GM06990 (cell line): ENCODE measurements around the gene HES5.

Source experiments
- DNase-seq: peaks from one replicate; pipeline ENCODE4 v3.0.0-alpha.2; 2011; ENCODE audit not compliant: insufficient read length; ENCODE audit errors: extremely low read depth
- H3K27me3 ChIP-seq: replicated peaks from 2 replicates; pipeline ENCODE4 v1.6.0; 2011; ENCODE audit warnings: low read length; ENCODE audit not compliant: control insufficient read depth, insufficient read depth
- H3K36me3 ChIP-seq: 2 replicates; pipeline ENCODE4 v1.5.1; 2011; ENCODE audit warnings: low read length; ENCODE audit not compliant: control insufficient read depth, insufficient read depth
- H3K4me3 ChIP-seq: replicated peaks from 2 replicates; pipeline ENCODE4 v1.5.1; 2011; ENCODE audit warnings: low read depth, mild to moderate bottlenecking, control low read depth, low read length
- TF ChIP-seq, protein P1 (sequence below): IDR thresholded peaks from 2 replicates; pipeline ENCODE4 v1.5.1; 2011; ENCODE audit warnings: low read length, control low read depth, mild to moderate bottlenecking, inconsistent platforms; ENCODE audit not compliant: insufficient read depth, poor library complexity, severe bottlenecking

Gene HES5

DNA sequence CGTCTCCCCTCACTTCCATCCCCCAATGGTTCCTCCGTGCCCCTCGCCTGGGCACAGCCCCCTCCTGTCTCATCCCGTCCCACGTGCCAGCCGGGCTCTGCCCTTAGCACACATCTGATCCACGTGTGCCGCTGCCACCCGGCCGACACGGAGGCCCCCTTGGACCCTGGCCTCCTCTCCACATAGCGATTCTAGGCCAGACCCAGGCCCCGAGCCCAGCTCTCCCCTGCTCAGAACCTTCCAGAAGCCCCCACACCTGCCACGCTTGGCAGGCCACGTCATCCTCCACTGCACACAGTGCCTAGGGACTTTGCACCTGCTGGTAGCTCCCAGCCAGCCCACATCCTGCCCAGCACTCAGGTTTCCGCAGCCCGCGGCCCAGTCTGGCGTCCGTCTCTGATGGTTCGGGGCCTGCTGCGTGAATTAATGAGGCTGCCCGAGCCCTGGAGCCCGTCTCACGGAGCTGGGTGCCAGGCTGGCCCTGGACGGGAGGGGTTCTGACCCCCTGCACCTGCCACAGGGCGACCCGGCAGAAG is 33.9 kb downstream of the HES5 start:
- peak; percentile 74 for DNase-seq
- H3K4me3 ChIP-seq = no peak overlapping the region
- H3K27me3 ChIP-seq = no peaks in the 10 kb centered on the region; the same call in 1 of the 2 replicates
- no peaks in the 10 kb centered on the region for H3K36me3 ChIP-seq
- TF ChIP-seq, protein P1, sequence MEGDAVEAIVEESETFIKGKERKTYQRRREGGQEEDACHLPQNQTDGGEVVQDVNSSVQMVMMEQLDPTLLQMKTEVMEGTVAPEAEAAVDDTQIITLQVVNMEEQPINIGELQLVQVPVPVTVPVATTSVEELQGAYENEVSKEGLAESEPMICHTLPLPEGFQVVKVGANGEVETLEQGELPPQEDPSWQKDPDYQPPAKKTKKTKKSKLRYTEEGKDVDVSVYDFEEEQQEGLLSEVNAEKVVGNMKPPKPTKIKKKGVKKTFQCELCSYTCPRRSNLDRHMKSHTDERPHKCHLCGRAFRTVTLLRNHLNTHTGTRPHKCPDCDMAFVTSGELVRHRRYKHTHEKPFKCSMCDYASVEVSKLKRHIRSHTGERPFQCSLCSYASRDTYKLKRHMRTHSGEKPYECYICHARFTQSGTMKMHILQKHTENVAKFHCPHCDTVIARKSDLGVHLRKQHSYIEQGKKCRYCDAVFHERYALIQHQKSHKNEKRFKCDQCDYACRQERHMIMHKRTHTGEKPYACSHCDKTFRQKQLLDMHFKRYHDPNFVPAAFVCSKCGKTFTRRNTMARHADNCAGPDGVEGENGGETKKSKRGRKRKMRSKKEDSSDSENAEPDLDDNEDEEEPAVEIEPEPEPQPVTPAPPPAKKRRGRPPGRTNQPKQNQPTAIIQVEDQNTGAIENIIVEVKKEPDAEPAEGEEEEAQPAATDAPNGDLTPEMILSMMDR = no peak

GRCh38 chr1:2495546-2495945 is 34.5 kb downstream of the HES5 start:
- H3K27me3 ChIP-seq = no peaks in the 10 kb centered on the region; the same call in 1 of the 2 replicates
- H3K4me3 ChIP-seq = no peak overlapping the region
- no peak for DNase-seq
- no peaks in the 10 kb centered on the region for H3K36me3 ChIP-seq
- TF ChIP-seq, protein P1 = no peak

GRCh38 chr1:2495026-2495425 is 35.0 kb downstream of the HES5 start:
- TF ChIP-seq, protein P1 = no peak
- no peak for DNase-seq
- no peak overlapping the region for H3K4me3 ChIP-seq
- H3K36me3 ChIP-seq = no peaks in the 10 kb centered on the region
- no peaks in the 10 kb centered on the region; the same call in 1 of the 2 replicates for H3K27me3 ChIP-seq

DNA sequence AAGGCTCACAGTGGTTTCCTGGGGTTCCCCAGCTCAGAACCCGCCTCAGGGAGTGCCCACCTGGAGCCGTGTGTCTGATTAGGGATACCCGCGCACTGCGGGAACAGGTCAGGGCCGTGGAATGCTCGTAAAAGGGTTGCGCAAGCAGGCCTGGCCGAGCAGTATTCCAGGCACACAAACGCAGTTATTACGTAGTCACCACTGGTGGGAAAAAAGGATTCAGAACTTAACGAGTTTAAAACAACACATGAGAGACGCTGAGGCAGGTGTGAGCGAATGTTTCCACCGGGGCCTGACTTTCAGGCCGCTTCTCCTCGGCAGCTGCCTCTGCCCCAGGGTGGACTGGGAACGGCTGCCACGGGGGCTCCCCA is 35.8 kb downstream of the HES5 start:
- Histone ChIP-seq H3K4me3 (no peak overlapping the region), H3K27me3 (no peaks in the 10 kb centered on the region; the same call in 1 of the 2 replicates), H3K36me3 (no peaks in the 10 kb centered on the region)
- no peak for DNase-seq
- TF ChIP-seq, protein P1 = no peak

- TF ChIP-seq, protein P1 = no peak
- Histone ChIP-seq H3K4me3 (no peak overlapping the region), H3K36me3 (no peaks in the 10 kb centered on the region), H3K27me3 (no peaks in the 10 kb centered on the region; the same call in 1 of the 2 replicates)
- DNase-seq = no peak
Measured at GRCh38 chr1:2493691-2494322, 36.3 kb downstream of the HES5 start.
